Mucosa of descending colon (tissue), 3 donors: ENCODE data around the gene C3orf22. TPM values are rescaled to one million over a fixed set of nuclear protein-coding genes. Genes with fewer than 3 reads are reported as not detected.
A peak's percentile ranks its signal among the peaks of the same experiment; 100 is the strongest.

ENCODE experiments used
- ATAC-seq: fragments of 200-7000 bp; cut with Tn5 transposase; one replicate; pipeline ENCODE4 v1.9.1; 2020; ENCODE audit warnings: mild to moderate bottlenecking, moderate library complexity
- DNase-seq, 3 donors: peaks; one replicate each; pipeline ENCODE4 v3.0.0-alpha.2; 2020
- H3K36me3 ChIP-seq: fragments of 200-600 bp; one replicate; pipeline ENCODE4 v1.8.0; 2021; ENCODE audit warnings: low read depth, mild to moderate bottlenecking
- H3K4me1 ChIP-seq: fragments of 200-600 bp; one replicate; pipeline ENCODE4 v1.8.0; 2021; ENCODE audit warnings: low read depth, mild to moderate bottlenecking
- H3K4me3 ChIP-seq: fragments of 200-600 bp; one replicate; pipeline ENCODE4 v1.8.0; 2021; ENCODE audit warnings: mild to moderate bottlenecking
- H3K9me3 ChIP-seq: fragments of 200-600 bp; one replicate; pipeline ENCODE4 v1.8.0; 2021; ENCODE audit warnings: mild to moderate bottlenecking
- CTCF ChIP-seq: fragments of 200-600 bp; IDR thresholded peaks from one replicate; pipeline ENCODE4 v1.8.0; 2022; ENCODE audit warnings: antibody characterized with exemption, mild to moderate bottlenecking
- intact Hi-C, 2 donors: fragments of 100-400 bp; cut with DNase I in 1 of 2; cut with micrococcal nuclease in 1 of 2; formaldehyde crosslinking; loops; one replicate each; pipeline versions ENCODE4 v1.11.0 to v1.11.1; 2022; cut with DNase I, micrococcal nuclease
- total RNA-seq, 3 donors: library from RNA; stranded (reverse); fragmentation: NEBNext Ultra II Directional in 2 of 3; extraction: Animal tissue kit (Norgen Biotek cat#: 25700) in 2 of 3; gene quantifications; one replicate each; pipeline versions ENCODE4 v1.2.1 to v1.2.4, GENCODE V29; 2021 to 2023
- donor health status: DM: no; HTN: no; CAD: no; lungs with moderate emphysema.
- donor health status: DM: no; HTN: no; CAD: no.
- donor health status: DM: no; HTN: yes; CAD: no.

The C3orf22 gene
- total RNA-seq, 3 donors from 2014 or later: not detected

DNA sequence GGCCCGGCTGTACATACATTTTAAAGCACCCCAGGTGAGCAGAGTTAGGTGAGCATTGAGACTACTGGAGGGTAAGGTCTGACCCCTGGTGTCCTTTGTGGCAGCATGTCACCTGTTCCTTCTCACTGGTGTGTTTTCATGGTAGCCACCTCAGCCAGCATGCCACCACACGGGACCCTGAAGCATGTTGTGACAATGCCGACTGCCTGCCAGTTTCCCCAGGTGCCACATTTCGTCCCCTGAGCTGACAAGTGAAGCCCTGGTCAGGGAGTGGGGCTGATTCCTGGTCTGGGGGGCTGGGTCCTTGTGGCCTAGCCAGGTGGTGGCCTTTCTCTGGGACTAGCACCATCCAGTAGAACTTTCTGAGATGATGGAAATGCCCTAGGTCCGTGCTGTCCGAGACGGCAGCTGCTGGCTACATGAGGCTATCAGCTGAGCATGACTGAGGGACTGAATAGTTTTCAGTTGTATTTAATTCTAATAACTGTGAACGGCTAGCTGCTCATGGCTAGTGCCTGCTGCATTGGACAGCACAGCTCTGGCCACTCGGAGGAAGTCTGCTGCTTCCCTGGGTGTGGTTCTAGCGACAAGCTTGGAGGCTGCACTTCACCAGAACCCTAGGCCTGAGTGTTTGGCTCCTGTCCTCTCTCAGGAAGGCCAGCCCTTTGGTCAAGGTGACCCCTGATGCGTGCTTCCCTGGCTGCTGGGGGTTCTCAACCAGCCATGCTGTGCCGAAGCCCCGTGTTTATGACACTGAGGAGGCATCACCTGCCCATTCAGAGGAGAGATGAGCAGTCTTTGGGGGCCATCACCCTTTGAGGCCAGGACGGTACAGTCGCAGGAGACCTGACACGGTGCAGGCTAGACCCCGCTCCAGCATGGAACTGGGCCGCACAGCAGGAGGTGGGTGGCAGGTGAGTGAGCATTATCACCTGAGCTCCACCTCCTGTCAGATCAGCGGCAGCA is 3.9 kb downstream of the C3orf22 start:
- ATAC-seq (no peak), DNase-seq (peak in 1 of 3 donors; percentile 0)
- TF ChIP-seq CTCF: no peak
- Histone ChIP-seq H3K4me1 (no peaks in the 10 kb centered on the region), H3K9me3 (no peaks in the 10 kb centered on the region), H3K4me3 (no peak overlapping the region), H3K36me3 (no peaks in the 10 kb centered on the region)
- intact Hi-C loops: no loop called here

DNA sequence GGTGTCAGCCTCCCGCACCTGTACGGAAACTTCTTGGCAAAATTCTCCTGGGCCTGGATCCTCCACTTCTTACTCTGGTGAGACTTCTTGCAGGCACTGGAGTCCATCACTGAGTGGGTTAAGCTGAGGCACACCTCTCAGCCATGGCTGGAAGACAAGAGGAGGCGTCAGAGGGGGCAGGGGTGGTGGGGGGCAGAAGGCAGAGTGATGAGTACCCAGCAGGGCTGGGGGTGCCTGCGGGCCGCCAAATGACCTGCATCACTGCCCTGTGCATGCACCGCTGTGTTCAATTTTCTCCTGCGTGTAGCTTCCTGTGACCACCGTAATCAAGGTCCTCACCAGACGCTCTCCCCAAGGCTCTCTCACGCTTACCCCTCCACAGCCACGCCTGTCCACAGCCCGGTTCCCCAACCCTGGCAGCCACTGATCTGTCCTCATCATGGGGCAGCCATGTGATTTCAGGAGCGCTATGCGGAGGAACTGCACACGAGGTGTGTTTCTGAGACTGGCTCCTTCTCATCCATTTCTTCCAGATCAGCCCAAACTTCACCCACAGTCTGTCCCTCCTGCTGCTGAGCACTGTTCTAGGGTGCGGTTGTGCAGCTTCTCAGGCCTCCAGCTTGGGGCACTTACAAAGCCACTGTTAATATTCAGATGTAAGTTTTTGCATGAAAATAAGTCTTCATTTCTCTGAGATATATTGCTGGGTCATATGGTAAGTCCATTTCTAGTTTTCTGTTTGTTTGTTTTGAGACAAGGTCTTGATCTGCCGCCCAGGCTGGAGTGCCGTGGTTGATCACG is 5.2 kb downstream of the C3orf22 start:
- Histone ChIP-seq H3K4me1 (no peaks in the 10 kb centered on the region), H3K4me3 (no peak overlapping the region), H3K36me3 (no peaks in the 10 kb centered on the region), H3K9me3 (no peaks in the 10 kb centered on the region)
- no peak for TF ChIP-seq CTCF
- DNase-seq (peak in 1 of 3 donors; percentile 0), ATAC-seq (no peak)
- intact Hi-C loops: no loop called here

- peak in 1 of 3 donors; percentile 0 for DNase-seq
- Histone ChIP-seq H3K9me3 (no peaks in the 10 kb centered on the region), H3K4me1 (no peaks in the 10 kb centered on the region), H3K4me3 (no peak overlapping the region), H3K36me3 (no peaks in the 10 kb centered on the region)
- intact Hi-C loops: no loop called here
- no peak for TF ChIP-seq CTCF
- no peak for ATAC-seq
Measured at GRCh38 chr3:126552688-126553283, 5.9 kb downstream of the C3orf22 start.

DNA sequence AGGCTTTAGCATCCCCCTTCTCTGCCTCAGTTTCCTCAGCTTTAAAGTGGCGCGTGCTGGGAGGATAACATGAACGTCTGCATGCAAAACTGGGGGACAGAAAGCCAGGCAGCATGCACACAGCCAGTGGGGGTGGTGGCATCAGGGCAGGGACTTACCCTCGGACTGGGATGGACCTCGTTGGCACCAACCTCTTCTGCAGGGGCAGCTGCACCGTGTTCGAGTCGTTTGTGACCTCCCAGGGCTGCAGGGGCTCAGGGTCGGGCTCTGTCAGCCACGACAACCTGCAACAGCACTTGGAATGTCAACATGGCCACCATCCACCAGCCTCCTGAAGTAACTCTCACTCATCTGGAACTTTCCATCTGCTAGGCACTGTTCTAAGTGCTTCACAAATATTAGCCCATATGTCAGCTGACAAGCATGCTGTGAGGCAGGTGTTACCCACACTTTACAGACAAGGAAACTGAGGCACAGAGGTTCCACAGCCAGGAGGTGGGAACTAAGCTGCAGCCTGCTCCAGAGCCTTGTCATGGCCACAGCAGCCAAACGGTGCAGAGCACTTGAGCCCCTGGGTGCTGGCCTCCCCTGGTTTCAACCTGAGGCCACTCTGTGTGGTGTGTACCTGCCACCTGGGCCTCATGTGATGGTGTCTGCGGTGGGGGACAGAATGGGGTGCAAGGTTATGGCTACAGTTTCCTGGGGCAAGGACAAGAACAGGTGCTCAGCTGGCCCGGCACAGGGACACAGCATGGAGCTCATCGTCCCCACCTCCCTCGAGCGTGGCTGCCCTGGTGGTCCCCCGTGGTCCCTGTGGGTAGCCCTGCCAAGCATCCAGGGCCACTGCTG is 6.7 kb downstream of the C3orf22 start:
- no peak for TF ChIP-seq CTCF
- H3K36me3 ChIP-seq: no peaks in the 10 kb centered on the region
- intact Hi-C loops: no loop called here
- H3K4me3 ChIP-seq: no peak overlapping the region
- ATAC-seq: no peak
- H3K4me1 ChIP-seq: no peaks in the 10 kb centered on the region
- DNase-seq: peak in 1 of 3 donors; percentile 0
- no peaks in the 10 kb centered on the region for H3K9me3 ChIP-seq
